Measurements from ENCODE around the gene MUC6. TPM values are rescaled to one million over a fixed set of nuclear protein-coding genes. Genes with fewer than 3 reads are reported as not detected.

The MUC6 gene
- total RNA-seq, 3 donors from 2014 or later = not detected

DNA sequence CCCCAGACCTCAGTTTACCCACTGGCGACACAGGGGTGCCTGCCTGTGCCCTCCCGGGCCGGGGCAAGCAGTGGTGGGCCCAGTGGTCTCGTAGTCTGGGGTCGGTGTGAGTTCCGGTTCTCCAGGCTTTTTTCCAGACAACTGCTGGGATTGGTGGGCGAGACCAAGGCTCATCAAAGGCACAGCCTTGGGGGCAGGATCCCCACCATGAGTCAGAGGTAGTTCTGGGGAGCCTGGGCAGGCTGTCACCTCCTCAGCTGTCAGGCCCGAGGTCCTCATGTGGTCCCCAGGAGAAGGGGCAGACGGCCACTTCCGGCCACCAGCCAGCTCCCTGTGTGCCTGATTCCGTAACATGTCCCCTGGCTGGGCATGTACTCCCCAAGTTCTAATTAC, 37.3 kb upstream of the MUC6 start:
- no peak overlapping the region for H3K4me3 ChIP-seq
- no peak for ATAC-seq
- peaks cover 21% of the 10 kb centered on the region for H3K4me1 ChIP-seq (ENCODE audit: low read depth)
- no peaks in the 10 kb centered on the region for H3K36me3 ChIP-seq (ENCODE audit: low read depth)
- no peaks in the 10 kb centered on the region for H3K9me3 ChIP-seq
- DNase-seq = peak in 1 of 3 donors; percentile 33
- intact Hi-C loops (cut with DNase I, micrococcal nuclease) = no loop called here
- TF ChIP-seq, protein P1, sequence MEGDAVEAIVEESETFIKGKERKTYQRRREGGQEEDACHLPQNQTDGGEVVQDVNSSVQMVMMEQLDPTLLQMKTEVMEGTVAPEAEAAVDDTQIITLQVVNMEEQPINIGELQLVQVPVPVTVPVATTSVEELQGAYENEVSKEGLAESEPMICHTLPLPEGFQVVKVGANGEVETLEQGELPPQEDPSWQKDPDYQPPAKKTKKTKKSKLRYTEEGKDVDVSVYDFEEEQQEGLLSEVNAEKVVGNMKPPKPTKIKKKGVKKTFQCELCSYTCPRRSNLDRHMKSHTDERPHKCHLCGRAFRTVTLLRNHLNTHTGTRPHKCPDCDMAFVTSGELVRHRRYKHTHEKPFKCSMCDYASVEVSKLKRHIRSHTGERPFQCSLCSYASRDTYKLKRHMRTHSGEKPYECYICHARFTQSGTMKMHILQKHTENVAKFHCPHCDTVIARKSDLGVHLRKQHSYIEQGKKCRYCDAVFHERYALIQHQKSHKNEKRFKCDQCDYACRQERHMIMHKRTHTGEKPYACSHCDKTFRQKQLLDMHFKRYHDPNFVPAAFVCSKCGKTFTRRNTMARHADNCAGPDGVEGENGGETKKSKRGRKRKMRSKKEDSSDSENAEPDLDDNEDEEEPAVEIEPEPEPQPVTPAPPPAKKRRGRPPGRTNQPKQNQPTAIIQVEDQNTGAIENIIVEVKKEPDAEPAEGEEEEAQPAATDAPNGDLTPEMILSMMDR (IDR thresholded peaks at IDR 0.05) = no peak

DNA sequence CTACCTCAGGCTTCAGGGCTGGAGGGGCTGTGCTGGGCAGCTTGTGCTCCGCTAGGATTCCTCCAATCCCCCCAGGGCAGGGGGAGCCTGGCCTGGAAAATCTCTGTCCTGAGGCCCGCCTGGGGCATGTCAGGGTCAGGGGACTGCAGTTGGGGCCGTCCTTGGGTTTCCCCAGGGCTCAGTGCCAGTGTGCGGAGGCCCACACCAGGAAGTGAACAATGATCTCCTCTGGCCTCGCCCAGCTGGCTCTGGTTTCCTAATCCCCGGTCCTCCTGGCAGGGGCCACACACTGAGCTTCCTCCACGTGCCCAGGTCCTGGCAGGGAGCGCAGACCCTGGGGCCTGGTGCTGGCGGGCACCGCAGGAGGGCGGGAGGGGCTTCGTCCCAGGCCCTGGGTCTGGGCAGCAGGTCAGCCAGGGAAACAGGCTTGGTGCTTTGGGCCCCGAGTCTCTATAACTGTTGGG, 36.8 kb upstream of the MUC6 start:
- DNase-seq (peak; percentile 85 to 88 (median 86)), ATAC-seq (peak; percentile 84)
- Histone ChIP-seq H3K4me1 (ENCODE audit: low read depth) (peaks cover 21% of the 10 kb centered on the region), H3K4me3 (no peak overlapping the region), H3K9me3 (no peaks in the 10 kb centered on the region), H3K36me3 (ENCODE audit: low read depth) (no peaks in the 10 kb centered on the region)
- TF ChIP-seq, protein P1 (IDR thresholded peaks at IDR 0.05) = no peak
- intact Hi-C loops (cut with DNase I, micrococcal nuclease) = no loop called here

DNA sequence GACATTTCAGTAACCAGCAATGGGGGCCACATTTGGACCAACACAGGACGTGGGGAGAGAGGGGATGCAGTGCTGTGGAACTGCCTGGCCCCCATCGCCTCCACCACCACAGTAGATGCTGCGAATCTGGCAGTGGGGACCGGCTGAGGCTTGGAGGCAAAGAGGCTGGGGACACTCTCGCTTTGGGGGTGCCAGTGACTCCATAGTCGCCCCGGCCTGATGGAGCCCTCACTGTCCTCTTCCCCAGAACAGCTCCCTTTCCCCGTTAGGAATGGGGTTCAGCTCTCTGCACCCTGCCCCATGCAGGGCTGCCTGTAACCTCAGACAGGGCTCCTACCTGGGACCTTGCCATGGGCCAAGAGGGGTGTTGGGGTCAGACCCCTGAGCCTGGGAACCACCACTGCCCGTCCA, 36.3 kb upstream of the MUC6 start:
- Histone ChIP-seq H3K4me3 (no peak overlapping the region), H3K4me1 (ENCODE audit: low read depth) (peaks cover 21% of the 10 kb centered on the region), H3K36me3 (ENCODE audit: low read depth) (no peaks in the 10 kb centered on the region), H3K9me3 (no peaks in the 10 kb centered on the region)
- intact Hi-C loops (cut with DNase I, micrococcal nuclease) = no loop called here
- no peak for ATAC-seq
- TF ChIP-seq, protein P1 (IDR thresholded peaks at IDR 0.05) = no peak
- DNase-seq = no peak

DNA sequence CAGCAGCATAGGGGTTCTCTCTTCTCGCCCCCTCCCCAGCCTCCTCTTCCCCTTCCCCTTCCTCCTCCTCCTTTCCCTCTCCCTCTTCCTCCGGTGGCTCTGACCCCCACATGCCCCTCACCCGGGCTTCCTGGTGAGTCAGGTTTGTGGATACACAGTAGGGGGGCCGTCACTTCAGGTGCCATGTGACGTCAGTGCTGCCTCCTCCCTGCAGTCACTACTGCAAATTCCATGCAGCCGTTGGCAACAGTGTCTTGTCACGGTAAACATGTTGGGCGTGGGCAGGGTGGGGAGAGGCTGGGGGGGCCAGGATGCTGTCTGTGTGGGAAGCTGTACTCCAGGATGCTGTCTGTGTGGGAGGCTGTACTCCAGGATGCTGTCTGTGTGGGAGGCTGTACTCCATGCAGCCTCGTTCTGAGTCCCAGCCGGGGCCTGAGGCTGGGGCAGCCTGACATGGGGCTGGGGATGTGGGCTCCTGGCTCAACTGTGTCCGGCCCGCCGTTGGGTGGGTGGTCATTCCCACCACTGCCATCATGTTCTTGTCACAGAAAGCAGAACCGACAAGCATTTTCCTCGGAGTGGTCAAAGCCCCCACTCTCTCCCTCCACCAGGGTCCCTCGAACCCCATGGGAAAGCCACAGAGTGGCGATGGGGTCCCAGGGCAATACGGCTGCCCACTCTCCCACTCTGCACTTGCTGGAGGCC, 35.8 kb upstream of the MUC6 start:
- Histone ChIP-seq H3K4me1 (ENCODE audit: low read depth) (peaks cover 21% of the 10 kb centered on the region), H3K36me3 (ENCODE audit: low read depth) (no peaks in the 10 kb centered on the region), H3K4me3 (no peak overlapping the region), H3K9me3 (no peaks in the 10 kb centered on the region)
- DNase-seq = peak in 2 of 3 donors; percentile 54 to 64
- peak; percentile 31 for ATAC-seq
- intact Hi-C loops (cut with DNase I, micrococcal nuclease) = no loop called here
- TF ChIP-seq, protein P1 (IDR thresholded peaks at IDR 0.05) = no peak

DNA sequence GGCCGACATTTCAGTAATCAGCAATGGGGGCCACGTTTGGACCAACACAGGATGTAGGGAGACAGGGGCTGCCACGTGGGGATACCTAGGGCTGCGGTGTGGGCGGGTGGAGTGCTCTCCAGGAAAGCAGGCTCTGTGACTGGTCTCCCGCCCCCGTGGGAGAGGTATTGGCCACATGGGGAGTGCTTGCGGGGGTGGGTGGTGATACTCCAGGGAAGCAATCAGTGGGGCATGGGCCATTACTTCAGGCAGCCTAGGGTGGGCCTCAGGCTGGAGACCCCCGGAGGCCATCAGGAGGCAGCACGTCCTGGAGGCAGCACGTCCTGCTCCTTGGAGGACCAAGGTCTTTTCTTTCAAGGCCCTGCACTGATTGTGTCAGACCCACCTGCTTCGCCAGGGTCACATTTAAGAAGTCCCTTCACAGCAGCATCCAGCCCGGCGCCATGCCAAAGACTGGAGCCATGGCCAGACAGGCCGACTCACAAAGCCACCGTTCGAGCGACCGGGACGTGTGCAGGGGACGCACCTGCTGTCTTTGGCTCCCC, 35.1 kb upstream of the MUC6 start:
- ATAC-seq (no peak), DNase-seq (peak in 1 of 3 donors; percentile 23)
- Histone ChIP-seq H3K36me3 (ENCODE audit: low read depth) (no peaks in the 10 kb centered on the region), H3K4me3 (no peak overlapping the region), H3K9me3 (no peaks in the 10 kb centered on the region), H3K4me1 (ENCODE audit: low read depth) (peaks cover 21% of the 10 kb centered on the region)
- intact Hi-C loops (cut with DNase I, micrococcal nuclease) = no loop called here
- TF ChIP-seq, protein P1 (IDR thresholded peaks at IDR 0.05) = no peak
